K562 (cell line): ENCODE results near the gene UGT2A2.

Experiments
- BRCA1 ChIP-seq, 2 experiments: fragments of 450-650 bp in 1 of 2; sonication (generic) in 1 of 2; formaldehyde crosslinking in 1 of 2; IDR thresholded peaks; 2 replicates each; pipeline versions ENCODE4 v1.5.0 to v1.6.1; 2017 to 2020; ENCODE audit warnings: mild to moderate bottlenecking in 1 of 2, missing genetic modification reagents in 1 of 2
- CEBPZ ChIP-seq: fragments of 150-350 bp; IDR thresholded peaks from 2 replicates; pipeline ENCODE4 v1.6.1; 2014; ENCODE audit warnings: low read depth, mild to moderate bottlenecking, low read length, borderline replicate concordance
- CTCF ChIP-seq, 3 experiments: IDR thresholded peaks in 2 of 3; conservative IDR thresholded peaks in 1 of 3; 2 replicates each; pipeline ENCODE4 v1.5.1; 2011 to 2012; ENCODE audit warnings: low read length in 3 of 3, mild to moderate bottlenecking in 3 of 3, control low read depth in 2 of 3, improper control_type of control experiment in 1 of 3, inconsistent platforms in 1 of 3, low read depth in 1 of 3, mixed read lengths in 1 of 3, moderate library complexity in 1 of 3; ENCODE audit not compliant: insufficient read depth in 2 of 3
- ELK1 ChIP-seq: sonication (generic); formaldehyde crosslinking; IDR thresholded peaks from 2 replicates; pipeline ENCODE4 v1.8.1; 2022; ENCODE audit warnings: missing genetic modification reagents
- EP300 ChIP-seq: IDR thresholded peaks from 2 replicates; pipeline ENCODE4 v1.6.1; 2012; ENCODE audit warnings: low read length, improper control_type of control experiment
- EZH2 ChIP-seq: IDR thresholded peaks from 2 replicates; pipeline ENCODE4 v1.6.1; 2012; ENCODE audit warnings: low read depth, mild to moderate bottlenecking, inconsistent platforms, low read length, borderline replicate concordance
- FOS ChIP-seq: IDR thresholded peaks from 3 replicates; pipeline ENCODE4 v1.6.1; 2011; ENCODE audit not compliant: insufficient read length; ENCODE audit errors: extremely low read depth
- POLR2A ChIP-seq: fragments of 450-650 bp; conservative IDR thresholded peaks from 2 replicates; pipeline ENCODE4 v1.6.1; 2016
- SIN3B ChIP-seq: fragments of 450-650 bp; IDR thresholded peaks from 2 replicates; pipeline ENCODE4 v1.6.1; 2017; ENCODE audit warnings: low read depth, mild to moderate bottlenecking, moderate library complexity
- SOX6 ChIP-seq: fragments of 450-650 bp; IDR thresholded peaks from 2 replicates; pipeline ENCODE4 v1.6.1; 2014; ENCODE audit warnings: mild to moderate bottlenecking
- TSHZ1 ChIP-seq: fragments of 250-450 bp; sonication (Bioruptor Pico); IDR thresholded peaks from 2 replicates; pipeline ENCODE4 v1.4.0; 2020; ENCODE audit warnings: mild to moderate bottlenecking, moderate library complexity
- ZBTB11 ChIP-seq, 3 experiments: fragments of 200-800 bp in 1 of 3; fragments of 250-450 bp in 1 of 3; fragments of 450-650 bp in 1 of 3; sonication (Bioruptor Pico) in 1 of 3; sonication (Bioruptor generic) in 1 of 3; formaldehyde crosslinking in 1 of 3; IDR thresholded peaks; 2 replicates each; pipeline versions ENCODE4 v1.6.1 to v1.8.0; 2016 to 2022; ENCODE audit warnings: mild to moderate bottlenecking in 2 of 3, missing genetic modification characterization in 2 of 3, missing compliant biosample characterization in 1 of 3, moderate library complexity in 1 of 3
- ZNF232 ChIP-seq: sonication (generic); formaldehyde crosslinking; IDR thresholded peaks from 2 replicates; pipeline ENCODE4 v1.8.0; 2022; ENCODE audit warnings: mild to moderate bottlenecking, missing genetic modification reagents
- ZNF431 ChIP-seq: sonication (generic); formaldehyde crosslinking; IDR thresholded peaks from 2 replicates; pipeline ENCODE4 v1.8.0; 2022; ENCODE audit warnings: mild to moderate bottlenecking, missing genetic modification reagents

- no peak for TF ChIP-seq ZNF232
- TF ChIP-seq SOX6: no peak
- TF ChIP-seq ZBTB11 (CRISPR knock-in tag; IDR thresholded peaks at IDR 0.05): no peak
- TF ChIP-seq ELK1: no peak
- no peak for TF ChIP-seq ZNF431 (CRISPR knock-in tag)
- TF ChIP-seq FOS: no peak
- no peak for TF ChIP-seq POLR2A
- TF ChIP-seq CEBPZ: no peak
- no peak for TF ChIP-seq CTCF (IDR thresholded peaks at IDR 0.05 in 2 of 3, conservative IDR thresholded peaks at IDR 0.05 in 1 of 3; ENCODE audit: insufficient read depth in 2 of 3, low read depth in 1 of 3, low read length in 3 of 3)
- TF ChIP-seq EP300: no peak
- TF ChIP-seq EZH2: no peak
- TF ChIP-seq SIN3B: no peak
- no peak for TF ChIP-seq TSHZ1 (CRISPR knock-in tag)
- TF ChIP-seq BRCA1 (IDR thresholded peaks at IDR 0.05): no peak
- no peak for TF ChIP-seq BRCA1 (CRISPR knock-in tag; IDR thresholded peaks at IDR 0.05)
Observed at GRCh38 chr4:69653147-69653546, 13.7 kb upstream of the UGT2A2 start, which contains the start of gene UGT2A1.
